NCI-H446 (cell line): ENCODE data around the gene C7.

Experiments used
- DNase-seq, 2 experiments: peaks; one replicate each; lab custom pipeline; 2025; lab: John Stamatoyannopoulos, UW

The C7 gene

GRCh38 chr5:40916226-40916625 lies 6.9 kb downstream of the C7 start:
- no peak for DNase-seq

GRCh38 chr5:40928886-40929448 lies 19.7 kb downstream of the C7 start:
- no peak for DNase-seq

- no peak for DNase-seq
Observed at GRCh38 chr5:40932766-40933165, 23.5 kb downstream of the C7 start.

DNA sequence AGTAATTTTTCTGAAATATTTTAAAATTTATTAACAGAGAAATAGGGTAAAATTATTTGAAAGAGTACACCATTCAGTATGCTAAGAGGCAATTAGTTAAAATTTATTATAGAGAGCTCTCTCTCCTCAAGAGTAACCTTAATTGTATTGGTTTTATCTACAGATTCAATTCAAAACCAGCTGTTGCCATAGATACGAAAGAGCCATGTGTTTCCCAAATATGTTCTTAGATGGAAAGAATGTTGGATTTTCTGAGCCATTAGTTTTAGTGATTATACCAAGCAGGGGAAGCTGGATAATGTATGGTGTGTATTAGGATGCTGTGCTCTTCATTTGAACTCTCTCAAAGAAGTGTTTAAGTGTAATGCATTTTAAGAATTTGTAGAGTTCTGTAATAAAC lies 27.8 kb downstream of the C7 start:
- no peak for DNase-seq

DNA sequence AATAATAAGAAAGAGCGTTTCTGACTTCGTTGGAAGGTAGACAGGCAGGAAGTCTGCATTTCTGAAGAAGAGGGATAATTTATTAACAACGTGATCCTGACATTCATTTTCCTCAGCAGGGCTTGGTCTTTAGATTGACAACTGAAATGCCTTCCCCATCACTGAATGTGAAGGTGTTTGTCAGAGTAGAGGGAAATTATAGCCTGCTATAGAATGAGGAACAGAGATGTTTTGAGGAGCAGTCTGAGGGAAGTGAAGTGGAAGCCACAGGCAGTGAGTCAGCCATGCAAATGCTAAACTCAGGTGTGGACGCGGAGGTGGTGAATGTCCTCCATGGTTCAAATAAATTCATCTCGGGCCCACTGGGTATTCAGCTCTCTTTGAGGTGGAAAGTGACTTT lies 30.5 kb downstream of the C7 start:
- DNase-seq, result no peak

DNA sequence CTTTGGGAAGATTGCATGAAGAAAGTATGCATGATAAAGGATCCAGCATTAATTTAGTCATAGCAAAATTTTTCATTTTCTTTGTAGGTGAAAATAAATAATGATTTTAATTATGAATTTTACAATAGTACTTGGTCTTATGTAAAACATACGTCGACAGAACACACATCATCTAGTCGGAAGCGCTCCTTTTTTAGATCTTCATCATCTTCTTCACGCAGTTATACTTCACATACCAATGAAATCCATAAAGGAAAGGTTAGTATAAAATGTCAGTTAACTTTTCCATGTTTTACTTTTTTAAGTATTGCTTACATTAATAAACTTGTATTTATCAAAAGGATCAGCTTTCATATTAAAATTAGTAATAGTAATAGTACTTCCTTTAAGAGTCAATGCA lies 35.8 kb downstream of the C7 start:
- no peak for DNase-seq

- no peak for DNase-seq
Observed at GRCh38 chr5:40955313-40955712, 46.0 kb downstream of the C7 start.

DNA sequence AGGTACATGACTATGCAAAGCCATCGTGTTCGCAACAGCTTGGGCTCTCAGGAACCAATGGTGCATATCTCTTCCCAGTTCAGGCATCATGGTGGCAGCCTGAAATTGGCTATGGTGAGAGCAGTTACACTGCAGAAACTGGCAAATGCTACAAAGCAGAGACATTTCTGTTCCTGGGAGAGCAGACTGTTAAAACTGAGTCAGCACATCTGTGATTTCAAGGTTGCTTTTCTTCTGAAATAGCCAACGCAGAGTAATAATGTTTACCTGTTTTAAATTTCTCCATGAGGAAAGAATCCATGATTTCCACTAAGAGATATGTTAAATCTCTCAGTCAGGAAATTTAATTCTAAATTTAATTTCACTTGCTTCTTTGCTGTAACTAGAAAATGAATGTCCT lies 47.8 kb downstream of the C7 start:
- DNase-seq, result no peak

DNA sequence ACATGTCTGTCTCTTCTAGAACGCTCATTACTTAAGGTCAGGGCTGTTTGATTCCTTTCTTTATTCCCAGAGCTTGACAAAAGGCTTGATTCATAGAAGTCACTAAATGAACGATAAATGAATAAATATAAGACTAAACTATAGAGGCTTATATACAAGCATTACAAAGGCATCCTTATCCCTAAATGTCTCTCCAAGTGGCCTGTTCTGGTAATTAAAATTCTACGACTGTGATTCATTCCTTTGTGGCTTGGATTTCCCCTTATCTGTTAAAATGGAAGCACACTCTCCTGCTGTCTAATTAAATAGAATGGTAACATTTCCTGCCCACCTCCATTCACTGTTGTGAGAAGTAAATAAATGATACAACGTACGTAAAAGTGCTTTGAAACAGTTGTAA lies 49.5 kb downstream of the C7 start:
- DNase-seq, result no peak

- no peak for DNase-seq
Observed at GRCh38 chr5:40960037-40960436, 50.7 kb downstream of the C7 start.

DNA sequence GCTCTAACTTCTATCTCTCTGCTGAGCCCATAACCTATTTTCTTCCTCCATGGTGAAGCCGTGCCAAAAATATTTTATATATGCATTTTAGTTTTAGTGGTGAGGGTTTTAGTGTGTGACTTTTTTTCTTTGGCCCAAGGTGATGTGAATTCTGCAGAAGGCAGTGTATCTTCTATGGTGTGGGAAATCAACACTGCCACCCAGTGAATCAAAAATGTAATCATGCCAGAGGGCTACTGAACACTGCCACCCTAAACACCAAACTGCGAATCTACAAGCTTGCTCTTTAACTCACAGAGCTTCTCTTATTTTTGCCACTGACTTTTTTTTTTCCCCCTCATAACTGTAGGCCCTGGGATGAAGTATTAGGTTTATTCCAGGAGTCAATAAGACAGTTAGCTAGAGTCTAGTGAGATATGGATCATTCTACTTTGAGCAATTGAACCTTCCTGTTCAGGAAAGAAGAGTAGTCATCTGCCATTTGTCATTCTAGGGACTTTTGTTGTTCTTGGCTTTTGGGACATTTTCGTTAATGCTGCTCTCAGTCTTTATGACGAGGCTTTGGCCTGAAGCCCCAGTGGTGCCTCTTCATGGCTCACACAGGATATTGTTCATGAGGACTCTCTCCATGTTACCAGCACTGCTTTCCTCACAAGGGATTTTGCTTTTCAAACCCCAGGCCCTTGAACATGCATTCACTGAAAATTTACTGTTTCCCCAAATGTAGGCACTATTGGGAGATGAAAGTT lies 53.1 kb downstream of the C7 start:
- no peak for DNase-seq

- DNase-seq, result no peak
Observed at GRCh38 chr5:40972434-40972833, 63.1 kb downstream of the C7 start.

GRCh38 chr5:40973364-40974004 lies 64.2 kb downstream of the C7 start:
- no peak for DNase-seq

- DNase-seq, result no peak
Observed at GRCh38 chr5:40976041-40976440, 66.7 kb downstream of the C7 start.

DNA sequence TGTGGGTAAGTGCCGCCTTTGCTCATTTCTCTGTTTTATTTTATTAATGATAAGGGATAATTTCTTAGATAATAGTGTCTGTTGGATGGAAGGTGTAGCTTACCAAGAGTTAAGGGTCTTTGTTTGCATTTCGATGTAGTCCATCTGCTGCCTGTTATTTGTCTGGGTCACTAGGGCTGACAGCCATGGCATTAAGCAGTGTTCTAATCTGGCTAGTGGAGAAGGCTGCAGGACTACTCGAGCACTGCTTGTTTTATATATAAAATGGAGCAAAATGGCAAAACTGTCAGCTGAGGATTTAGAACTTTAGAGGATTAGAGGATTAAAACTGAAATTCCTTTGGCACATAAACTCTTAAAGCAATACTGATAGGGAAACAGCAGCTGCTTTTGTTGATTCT lies 67.5 kb downstream of the C7 start:
- no peak for DNase-seq

- DNase-seq, result no peak
Observed at GRCh38 chr5:40981420-40981819, 72.1 kb downstream of the C7 start.

DNA sequence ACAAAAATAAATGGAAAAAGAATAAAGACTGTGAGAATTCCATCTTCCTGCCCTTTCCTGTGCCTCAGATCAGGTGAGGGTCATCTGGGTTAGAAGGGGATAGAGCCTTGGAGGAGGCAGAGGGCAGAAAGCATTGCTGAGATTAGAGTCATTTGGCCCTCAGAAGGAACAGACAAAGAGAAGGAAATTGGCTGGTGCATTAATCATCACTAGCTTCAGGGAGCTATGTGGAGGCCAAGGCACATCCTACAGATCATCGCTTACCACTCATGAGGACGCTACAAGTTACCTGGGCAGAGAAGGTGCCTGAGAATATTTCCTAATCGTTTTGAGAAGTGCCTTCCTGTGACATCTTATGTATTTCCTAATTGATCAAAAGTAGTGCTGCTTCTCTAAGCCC lies 74.5 kb downstream of the C7 start:
- DNase-seq, result no peak

DNA sequence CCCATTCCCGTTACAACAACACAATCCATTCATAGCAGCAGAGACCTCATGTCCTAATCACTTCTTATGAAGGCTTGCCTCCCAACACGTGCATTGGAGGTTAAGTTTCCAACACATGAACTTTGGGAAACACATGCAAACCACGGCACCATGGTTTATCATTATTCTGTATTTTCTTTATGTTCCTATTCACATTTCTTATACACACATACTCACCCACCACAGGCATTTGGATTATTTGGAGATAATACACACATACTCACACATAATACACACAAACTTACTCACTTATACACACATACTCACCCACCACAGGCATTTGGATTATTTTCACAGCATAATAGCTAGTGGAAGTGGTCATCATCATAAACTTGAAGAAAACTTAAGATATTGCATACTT lies 75.6 kb downstream of the C7 start:
- DNase-seq, result no peak

GRCh38 chr5:40985501-40985900 lies 76.2 kb downstream of the C7 start:
- DNase-seq, result no peak

- DNase-seq, result no peak
Observed at GRCh38 chr5:40986666-40987065, 77.4 kb downstream of the C7 start.

GRCh38 chr5:40987349-40987748 lies 78.1 kb downstream of the C7 start:
- DNase-seq, result no peak

DNA sequence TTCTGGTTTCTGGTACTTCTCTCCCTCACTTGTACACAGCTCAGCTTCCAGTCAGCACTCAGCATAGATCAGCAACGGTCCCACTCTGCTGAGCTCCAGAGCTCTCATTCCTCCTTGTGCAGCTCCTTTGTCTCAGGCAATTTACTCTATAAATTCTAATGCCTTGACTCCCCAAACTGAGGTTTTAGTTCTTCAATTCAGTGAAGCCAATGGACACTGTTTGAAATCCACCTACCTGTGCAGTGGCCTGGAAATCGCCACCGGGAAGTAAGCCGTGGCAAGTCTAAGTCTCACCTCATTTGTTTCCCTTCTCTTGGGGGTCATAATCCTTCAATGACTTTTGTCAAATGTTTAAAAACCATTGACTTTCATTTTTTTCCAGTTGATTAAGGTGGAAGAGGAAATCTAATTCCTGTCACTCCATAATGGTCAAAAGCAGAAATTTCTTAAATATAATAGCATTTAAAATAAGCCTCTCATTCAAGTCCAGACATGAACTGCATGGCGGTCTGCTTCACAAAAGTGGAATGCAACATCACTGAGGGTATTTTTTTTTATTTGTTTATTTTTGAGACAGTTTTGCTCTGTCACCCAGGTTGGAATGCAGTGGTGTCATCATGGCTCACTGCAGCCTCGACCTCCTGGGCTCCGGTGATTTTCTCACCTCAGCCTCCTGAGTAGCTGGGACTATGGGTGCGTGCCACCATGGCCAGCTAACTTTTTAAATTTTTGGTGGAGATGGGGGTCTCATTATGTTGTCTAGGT lies 79.6 kb downstream of the C7 start:
- DNase-seq, result no peak
